HG02642 (cell line): ENCODE measurements around the gene LCE1F.

Experiments
- ATAC-seq: cut with Tn5 transposase; IDR thresholded peaks from one replicate; pipeline ENCODE4 v1.9.1; 2021; ENCODE audit warnings: mild to moderate bottlenecking; ENCODE audit not compliant: unreplicated experiment, poor library complexity

The LCE1F gene

DNA sequence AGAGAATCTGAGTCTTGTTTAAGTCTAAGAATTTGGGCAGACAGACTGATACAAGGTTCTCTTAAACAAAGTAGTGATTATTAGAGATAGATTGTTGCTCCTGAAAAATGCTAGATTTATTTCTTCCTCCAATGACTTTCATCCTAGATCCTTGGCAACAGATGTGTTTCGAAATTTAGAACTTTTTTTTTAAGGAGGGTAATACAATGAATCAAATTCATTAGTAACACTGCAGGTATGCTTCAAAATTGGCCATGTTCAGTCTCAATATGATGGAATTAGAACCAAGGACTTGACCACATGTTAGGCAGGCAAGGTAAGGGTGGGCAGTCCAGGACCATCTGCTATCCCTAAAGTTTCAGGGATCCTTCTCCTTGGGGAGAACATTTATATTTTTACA, 4.5 kb upstream of the LCE1F start:
- no peak for ATAC-seq

DNA sequence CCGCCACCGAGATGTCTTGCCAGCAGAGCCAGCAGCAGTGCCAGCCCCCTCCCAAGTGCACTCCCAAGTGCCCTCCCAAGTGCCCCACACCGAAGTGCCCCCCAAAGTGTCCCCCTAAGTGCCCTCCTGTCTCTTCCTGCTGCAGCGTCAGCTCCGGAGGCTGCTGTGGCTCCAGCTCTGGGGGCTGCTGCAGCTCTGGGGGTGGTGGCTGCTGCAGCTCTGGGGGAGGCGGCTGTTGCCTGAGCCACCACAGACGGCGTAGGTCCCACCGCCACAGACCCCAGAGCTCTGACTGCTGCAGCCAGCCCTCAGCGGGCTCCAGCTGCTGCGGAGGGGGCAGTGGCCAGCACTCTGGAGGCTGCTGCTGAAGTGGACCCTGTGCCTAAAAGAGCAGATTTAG, 1.4 kb downstream of the LCE1F start:
- ATAC-seq: no peak

DNA sequence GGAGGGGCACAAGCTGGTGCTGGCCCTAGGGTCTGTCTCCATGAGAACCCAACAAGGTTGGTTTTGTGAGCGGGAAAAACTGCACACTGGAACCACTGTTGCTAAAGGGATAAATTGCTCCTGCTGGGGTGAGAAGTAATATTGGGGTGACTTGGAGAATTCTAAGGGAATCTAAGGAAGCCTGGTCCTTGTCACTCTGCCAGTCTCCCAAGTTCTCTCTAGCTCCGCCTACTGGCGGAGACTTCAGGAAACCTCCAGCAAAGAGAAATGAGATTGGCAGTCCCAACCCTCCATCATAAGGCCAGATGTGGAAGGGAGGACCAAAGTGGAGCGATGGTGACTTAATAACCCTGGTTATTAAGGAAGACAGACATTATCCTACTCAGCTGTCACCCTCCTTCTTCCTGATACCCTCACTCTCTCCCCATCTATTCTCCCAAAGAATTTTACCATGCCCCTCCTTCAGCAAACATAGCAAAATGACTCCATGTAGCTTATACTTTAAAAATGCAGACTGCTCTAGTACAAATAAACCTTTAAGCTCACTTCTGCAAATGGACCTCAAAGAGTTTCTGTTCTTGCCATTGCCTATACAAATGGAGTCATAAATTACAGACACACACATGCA, 2.7 kb downstream of the LCE1F start:
- ATAC-seq: no peak

DNA sequence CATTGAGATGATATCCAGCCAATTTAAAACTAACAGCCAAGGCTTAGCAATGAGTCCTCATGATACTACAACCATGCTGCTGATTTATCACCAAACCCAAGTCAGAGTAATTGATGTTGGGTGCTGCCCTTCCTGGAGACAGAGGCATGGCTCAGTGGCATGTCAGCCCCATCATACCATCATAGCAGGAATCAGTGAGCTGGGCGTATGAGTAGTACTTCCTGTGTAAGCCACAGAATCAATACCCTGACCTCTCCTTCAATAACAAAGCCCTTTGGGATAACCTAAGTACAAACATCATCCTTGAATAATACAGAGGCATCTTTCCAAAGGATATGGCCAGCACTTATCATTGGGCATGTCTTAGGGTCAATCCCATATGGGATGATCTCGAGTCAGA, 8.2 kb downstream of the LCE1F start:
- no peak for ATAC-seq

DNA sequence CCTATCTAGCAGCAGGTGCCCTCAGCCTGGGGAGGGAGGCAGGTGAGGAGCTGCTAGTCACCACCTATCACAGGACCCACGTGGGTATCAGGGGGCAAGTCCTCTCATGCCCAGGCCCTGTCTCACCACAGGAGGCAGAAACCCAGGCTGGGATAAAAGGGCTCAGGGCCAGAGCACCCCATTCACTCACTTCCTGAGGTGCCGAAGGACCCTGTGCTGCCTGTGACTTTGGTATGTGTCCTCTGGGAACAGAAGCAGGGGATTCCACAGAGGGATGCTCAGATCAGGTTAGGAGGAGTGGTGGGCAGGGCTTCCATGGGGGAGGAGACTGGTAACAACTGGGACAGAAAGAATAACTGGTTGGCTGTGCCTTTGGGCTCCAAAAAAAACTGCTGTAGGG, 11.1 kb downstream of the LCE1F start, which contains the start of gene LCE1E:
LCE1E (plus strand) TSS at position 181 of the 400 bp plus-strand sequence. CDS start 1,043 bp downstream, outside the sequence.
- no peak for ATAC-seq

DNA sequence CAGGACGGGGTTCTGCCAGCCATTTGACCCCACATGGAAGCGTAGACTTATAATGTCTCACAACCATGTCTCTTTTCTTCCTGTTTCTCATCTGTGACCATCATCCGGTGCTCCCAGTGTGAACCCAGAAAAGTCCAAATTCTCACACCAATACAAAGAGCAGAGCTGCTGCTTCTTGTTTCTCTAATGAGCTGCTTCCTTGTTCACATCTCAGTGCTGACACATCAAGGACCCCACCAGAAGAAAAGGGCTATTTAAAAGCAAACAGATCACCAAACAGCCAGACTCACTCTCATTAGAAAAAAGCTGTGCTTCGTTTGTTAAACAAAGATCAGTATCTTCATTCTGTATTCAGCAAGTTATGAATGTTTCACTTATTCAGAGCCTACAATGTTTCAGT, 20.7 kb downstream of the LCE1F start:
- ATAC-seq: no peak

DNA sequence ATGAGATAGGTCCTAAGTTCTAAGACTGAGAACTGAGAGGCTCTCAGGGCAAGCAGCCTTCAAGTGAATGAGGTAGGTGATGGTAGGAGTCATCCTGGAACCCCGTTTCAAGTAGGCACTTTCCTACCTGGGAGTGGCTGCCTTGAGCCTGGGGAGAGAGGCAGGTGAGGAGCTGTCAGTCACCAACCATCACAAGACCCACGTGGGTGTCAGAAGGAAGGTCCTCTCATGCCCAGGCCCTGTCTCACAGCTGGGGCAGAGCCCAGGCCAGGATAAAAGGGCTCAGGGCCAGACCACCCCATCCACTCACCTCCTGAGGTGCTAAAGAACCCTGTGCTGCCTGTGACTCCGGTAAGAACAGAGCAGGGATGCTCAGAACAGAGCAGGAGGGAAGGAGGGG, 21.5 kb downstream of the LCE1F start, which contains the start of gene LCE1D:
LCE1D (plus strand) TSS at position 301 of the 400 bp plus-strand sequence. CDS start 1,074 bp downstream, outside the sequence.
- ATAC-seq: no peak

DNA sequence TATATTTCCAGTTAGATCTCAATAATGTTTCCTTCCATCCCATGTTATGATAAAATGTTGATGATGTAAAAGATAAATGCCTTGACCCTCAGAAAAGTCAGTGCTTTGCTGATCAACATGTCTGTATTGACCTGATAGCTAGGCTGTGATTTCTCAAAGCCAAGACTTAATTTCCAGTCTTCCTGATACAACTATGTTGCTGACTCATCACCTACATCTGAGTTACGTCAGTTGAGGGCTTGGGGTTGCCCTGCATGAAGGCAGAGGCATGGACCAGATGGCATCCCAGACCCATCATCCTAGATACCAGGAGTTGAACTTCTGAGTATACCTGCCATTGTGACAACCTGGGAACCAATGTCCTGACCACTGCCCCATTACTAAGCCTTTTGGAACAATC, 26.4 kb downstream of the LCE1F start:
- ATAC-seq: no peak

DNA sequence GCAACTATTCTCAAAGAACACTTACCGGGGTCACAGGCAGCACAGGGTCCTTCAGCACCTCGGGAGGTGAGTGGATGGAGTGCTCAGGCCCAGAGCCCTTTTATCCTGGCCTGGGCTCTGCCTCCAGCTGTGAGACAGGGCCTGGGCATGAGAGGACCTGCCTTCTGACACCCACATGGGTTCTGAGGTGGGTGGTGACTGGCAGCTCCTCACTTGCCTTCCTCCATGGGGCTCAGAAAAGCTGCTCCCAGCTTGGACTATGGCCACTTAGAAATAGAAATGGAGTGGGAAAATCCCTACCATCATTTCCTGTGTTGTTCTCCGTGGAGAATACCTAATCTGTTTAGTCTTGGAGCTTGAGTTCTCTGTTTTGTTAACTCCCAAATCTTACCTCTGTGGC, 31.6 kb downstream of the LCE1F start, which contains the start of gene LCE1C:
LCE1C (minus strand) TSS at position 76 of the 400 bp plus-strand sequence. CDS start 1,173 bp downstream, outside the sequence.
- no peak for ATAC-seq

DNA sequence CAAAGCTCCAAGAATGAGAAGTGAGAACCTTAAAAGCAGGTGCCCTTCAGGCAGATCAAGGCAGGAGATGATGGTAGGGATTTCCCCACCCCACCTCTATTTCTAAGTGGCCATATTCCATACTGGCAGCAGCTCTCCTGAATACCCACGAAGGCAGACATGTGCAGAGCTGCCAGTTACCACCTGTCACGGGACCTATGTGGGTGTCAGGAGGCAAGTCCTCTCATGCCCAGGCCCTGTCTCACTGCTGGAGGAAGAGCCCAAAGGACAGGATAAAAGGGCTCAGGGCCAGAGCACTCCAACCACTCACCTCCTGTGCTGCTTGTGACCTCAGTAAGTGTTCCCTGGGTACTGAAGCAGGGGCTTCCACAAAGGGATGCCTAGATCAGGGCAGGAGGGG, 36.1 kb downstream of the LCE1F start:
- no peak for ATAC-seq

DNA sequence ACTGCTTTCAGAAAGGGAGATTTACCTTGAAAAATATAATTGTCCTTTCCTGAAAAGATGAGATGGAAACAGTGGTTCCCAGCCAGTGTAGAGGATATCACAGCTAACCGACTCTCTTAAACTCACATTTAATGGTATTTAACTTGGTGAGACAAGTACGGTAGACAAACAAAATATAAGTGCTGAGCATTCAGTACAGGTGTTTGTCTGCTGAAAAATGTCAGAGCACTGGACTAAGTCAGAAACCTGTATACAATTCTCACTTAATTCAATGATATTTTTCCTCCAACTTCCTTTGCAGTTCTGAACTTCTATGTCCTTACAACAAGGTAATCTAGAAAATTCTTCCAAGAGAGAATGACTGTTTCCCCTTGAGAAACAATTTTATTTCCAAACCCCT, 36.7 kb downstream of the LCE1F start, which contains the start of gene LCE1B:
LCE1B (plus strand) TSS at position 301 of the 400 bp plus-strand sequence. CDS start 476 bp downstream, outside the sequence.
- ATAC-seq: no peak

DNA sequence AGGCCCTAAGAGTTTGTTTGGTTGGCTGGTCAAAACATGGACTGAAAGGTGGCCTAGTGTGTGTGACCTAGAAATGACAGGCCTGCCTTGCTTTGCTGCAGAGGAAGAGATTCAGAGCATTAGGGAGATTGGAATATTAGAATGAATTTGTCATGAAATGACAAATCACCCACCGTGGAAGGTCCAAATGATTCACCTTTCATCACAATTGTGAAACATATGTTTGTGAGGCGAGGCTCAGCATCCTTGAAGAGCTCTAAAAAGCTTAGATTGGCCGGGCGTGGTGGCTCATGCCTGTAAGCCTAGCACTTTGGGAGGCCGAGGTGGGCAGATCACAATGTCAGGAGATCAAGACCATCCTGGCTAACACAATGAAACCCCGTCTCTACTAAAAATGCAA, 42.4 kb downstream of the LCE1F start:
- ATAC-seq: no peak

DNA sequence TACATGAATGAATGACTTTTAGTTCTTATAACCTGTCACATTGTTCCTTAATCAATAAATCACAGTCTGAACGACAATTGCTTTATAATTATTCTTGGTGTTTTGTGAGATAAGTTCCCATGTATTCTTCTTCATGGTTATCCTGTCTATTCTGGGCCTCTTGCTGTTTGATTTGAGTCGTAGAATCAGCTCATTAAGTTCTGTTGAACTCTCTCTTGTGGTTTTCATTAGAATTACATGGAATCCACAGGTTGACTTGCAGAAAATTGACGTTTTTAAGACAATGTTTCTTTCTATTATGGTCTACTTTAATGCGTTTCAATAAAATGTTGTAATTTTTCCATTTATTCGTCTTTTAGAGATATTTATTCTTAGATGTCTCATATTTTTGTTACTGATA, 48.4 kb downstream of the LCE1F start:
- ATAC-seq: no peak

DNA sequence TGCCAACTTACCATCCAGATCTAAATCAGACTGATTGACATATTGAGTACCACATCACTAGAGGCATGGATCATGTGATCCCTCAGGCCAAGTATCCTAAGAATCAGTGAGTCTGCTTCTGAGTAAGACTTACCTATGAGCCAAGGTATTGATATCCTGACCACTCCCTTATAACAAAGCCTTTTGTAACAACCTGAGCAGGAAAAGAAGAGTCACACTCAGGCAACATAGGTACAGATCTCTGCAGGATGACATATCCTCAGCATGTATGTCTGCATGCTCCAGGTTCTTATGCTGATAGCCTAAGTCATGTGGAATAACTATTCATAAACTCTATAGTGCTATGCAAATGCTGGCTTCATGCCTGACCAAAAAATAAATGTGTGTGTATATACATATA, 50.0 kb downstream of the LCE1F start:
- no peak for ATAC-seq
